GM18505 (cell line): Measurements from ENCODE around the gene RICTOR.

Experiments
- ATAC-seq: cut with Tn5 transposase; IDR thresholded peaks from one replicate; pipeline ENCODE4 v1.9.1; 2021; ENCODE audit not compliant: unreplicated experiment
- POLR2A ChIP-seq: IDR thresholded peaks from 4 replicates; pipeline ENCODE4 v1.6.1; 2011; ENCODE audit warnings: borderline replicate concordance; ENCODE audit not compliant: insufficient read depth, insufficient read length; ENCODE audit errors: extremely low read depth

Gene RICTOR

GRCh38 chr5:38922199-38922598, 152.0 kb downstream of the RICTOR start:
- no peak for TF ChIP-seq POLR2A
- no peak for ATAC-seq

- ATAC-seq: no peak
- TF ChIP-seq POLR2A: no peak
These were observed 153.0 kb downstream of the RICTOR start for GRCh38 chr5:38921174-38921573.

GRCh38 chr5:38916802-38917201, 157.4 kb downstream of the RICTOR start:
- no peak for ATAC-seq
- TF ChIP-seq POLR2A: no peak

- ATAC-seq: no peak
- no peak for TF ChIP-seq POLR2A
These were observed 160.5 kb downstream of the RICTOR start for GRCh38 chr5:38913714-38914113.

- no peak for ATAC-seq
- no peak for TF ChIP-seq POLR2A
These were observed 162.3 kb downstream of the RICTOR start for GRCh38 chr5:38911933-38912332.

GRCh38 chr5:38906503-38906902, 167.7 kb downstream of the RICTOR start:
- no peak for TF ChIP-seq POLR2A
- ATAC-seq: no peak

GRCh38 chr5:38905516-38905915, 168.7 kb downstream of the RICTOR start:
- TF ChIP-seq POLR2A: no peak
- no peak for ATAC-seq

GRCh38 chr5:38899936-38900335, 174.3 kb downstream of the RICTOR start:
- no peak for ATAC-seq
- no peak for TF ChIP-seq POLR2A

- ATAC-seq: no peak
- TF ChIP-seq POLR2A: no peak
These were observed 177.4 kb downstream of the RICTOR start for GRCh38 chr5:38896760-38897159.

- ATAC-seq: no peak
- TF ChIP-seq POLR2A: no peak
These were observed 181.8 kb downstream of the RICTOR start for GRCh38 chr5:38892363-38892762.

- TF ChIP-seq POLR2A: no peak
- ATAC-seq: no peak
These were observed 182.6 kb downstream of the RICTOR start for GRCh38 chr5:38891563-38891962.

GRCh38 chr5:38889424-38889823, 184.8 kb downstream of the RICTOR start:
- no peak for ATAC-seq
- no peak for TF ChIP-seq POLR2A

- no peak for TF ChIP-seq POLR2A
- no peak for ATAC-seq
These were observed 186.2 kb downstream of the RICTOR start for GRCh38 chr5:38888041-38888440.
